Neuronal stem cell (in vitro differentiated cells): Measurements from ENCODE around the gene ACVR1C.

ENCODE experiments used
- DNase-seq: peaks from one replicate; pipeline ENCODE4 v3.0.0-alpha.2; 2013; ENCODE audit warnings: low spot score
- H2AFZ ChIP-seq: one replicate; pipeline ENCODE4 v1.6.1; 2013; ENCODE audit warnings: mild to moderate bottlenecking, low read length, inconsistent platforms
- H2AK5ac ChIP-seq: 2 replicates; pipeline ENCODE4 v1.6.1; 2013; ENCODE audit warnings: low read depth, mild to moderate bottlenecking, inconsistent platforms, low read length, moderate library complexity, mixed read lengths
- H2BK120ac ChIP-seq: 2 replicates; pipeline ENCODE4 v1.6.1; 2013; ENCODE audit warnings: low read depth, mild to moderate bottlenecking, inconsistent platforms, low read length, moderate library complexity, mixed read lengths
- H2BK12ac ChIP-seq: one replicate; pipeline ENCODE4 v1.6.1; 2013; ENCODE audit warnings: low read length, inconsistent platforms
- H2BK15ac ChIP-seq: 2 replicates; pipeline ENCODE4 v1.6.1; 2013; ENCODE audit warnings: mild to moderate bottlenecking, low read length, inconsistent platforms, mixed read lengths
- H2BK5ac ChIP-seq: one replicate; pipeline ENCODE4 v1.6.1; 2013; ENCODE audit warnings: inconsistent platforms, mild to moderate bottlenecking, low read length, moderate library complexity
- H3K14ac ChIP-seq: one replicate; pipeline ENCODE4 v1.6.1; 2013; ENCODE audit warnings: low read length, inconsistent platforms
- H3K18ac ChIP-seq: 2 replicates; pipeline ENCODE4 v1.6.1; 2013; ENCODE audit warnings: low read length, inconsistent platforms
- H3K23ac ChIP-seq: 2 replicates; pipeline ENCODE4 v1.6.1; 2013; ENCODE audit warnings: low read depth, mild to moderate bottlenecking, mixed read lengths, low read length, inconsistent platforms; ENCODE audit not compliant: poor library complexity
- H3K27ac ChIP-seq: replicated peaks from 3 replicates; pipeline ENCODE4 v1.5.1; 2013; ENCODE audit warnings: low read length, inconsistent platforms
- H3K27me3 ChIP-seq, 3 experiments: 2 replicates each; pipeline ENCODE4 v1.6.1; 2013; ENCODE audit warnings: low read length in 3 of 3, mild to moderate bottlenecking in 2 of 3, inconsistent platforms in 1 of 3, low read depth in 1 of 3, mixed read lengths in 1 of 3, moderate library complexity in 1 of 3; ENCODE audit not compliant: control insufficient read depth in 3 of 3, insufficient read depth in 3 of 3
- H3K36me3 ChIP-seq, 2 donors: replicated peaks in 1 of 2; 2 replicates each; pipeline ENCODE4 v1.6.1; 2013; ENCODE audit warnings: low read length in 2 of 2; ENCODE audit not compliant: control insufficient read depth in 2 of 2, insufficient read depth in 2 of 2
- H3K4ac ChIP-seq: 2 replicates; pipeline ENCODE4 v1.6.1; 2013; ENCODE audit warnings: inconsistent platforms, mild to moderate bottlenecking, low read length, moderate library complexity
- H3K4me1 ChIP-seq, 2 donors: 1 replicate in 1 of 2; 2 replicates in 1 of 2; pipeline ENCODE4 v1.6.1; 2013; ENCODE audit warnings: low read length in 2 of 2, low read depth in 1 of 2; ENCODE audit not compliant: control insufficient read depth in 2 of 2, insufficient read depth in 1 of 2
- H3K4me2 ChIP-seq: one replicate; pipeline ENCODE4 v1.6.1; 2013; ENCODE audit warnings: mild to moderate bottlenecking, low read length, inconsistent platforms; ENCODE audit not compliant: insufficient read depth, poor library complexity, severe bottlenecking
- H3K4me3 ChIP-seq, 2 donors: 2 replicates each; pipeline ENCODE4 v1.5.1; 2013; ENCODE audit warnings: low read length in 2 of 2, mild to moderate bottlenecking in 2 of 2, inconsistent platforms in 1 of 2, moderate library complexity in 1 of 2
- H3K79me1 ChIP-seq: one replicate; pipeline ENCODE4 v1.6.1; 2013; ENCODE audit warnings: low read depth, mild to moderate bottlenecking, inconsistent platforms, low read length, moderate library complexity
- H3K9ac ChIP-seq: one replicate; pipeline ENCODE4 v1.6.1; 2013; ENCODE audit warnings: mild to moderate bottlenecking, low read depth, low read length, inconsistent platforms; ENCODE audit not compliant: poor library complexity
- H3K9me3 ChIP-seq, 2 donors: replicated peaks in 1 of 2; 2 replicates each; pipeline versions ENCODE3 to v1.6.1; 2013; ENCODE audit warnings: low read length in 2 of 2, mild to moderate bottlenecking in 2 of 2, inconsistent platforms in 1 of 2, low read depth in 1 of 2, mixed read lengths in 1 of 2, moderate library complexity in 1 of 2; ENCODE audit not compliant: control insufficient read depth in 2 of 2, insufficient read depth in 1 of 2
- H4K8ac ChIP-seq: one replicate; pipeline ENCODE4 v1.6.1; 2013; ENCODE audit warnings: low read depth, mild to moderate bottlenecking, inconsistent platforms, low read length, moderate library complexity
- H4K91ac ChIP-seq: one replicate; pipeline ENCODE4 v1.6.1; 2013; ENCODE audit warnings: low read length, low read depth, mild to moderate bottlenecking, inconsistent platforms; ENCODE audit not compliant: poor library complexity
- WGBS, 2 donors: extraction: QIAGEN DNeasy Blood & Tissue Kit; methylation state at CpG; one replicate each; pipeline ENCODE4 v1.1.7; 2013; ENCODE audit warnings: missing lambda C conversion rate in 2 of 2, mixed read lengths in 1 of 2; ENCODE audit not compliant: insufficient read length in 2 of 2, insufficient replicate concordance in 1 of 2; ENCODE audit errors: extremely low coverage in 2 of 2; 5-methylcytosine and 5-hydroxymethylcytosine counted together

Gene ACVR1C

GRCh38 chr2:157538064-157538463, 90.6 kb downstream of the ACVR1C start:
- Histone ChIP-seq H3K14ac (no peak overlapping the region), H2BK12ac (no peak overlapping the region)

GRCh38 chr2:157536815-157537214, 91.8 kb downstream of the ACVR1C start:
- Histone ChIP-seq H3K4me1 (no peaks in the 10 kb centered on the region), H3K9me3 (no peaks in the 10 kb centered on the region), H3K4me2 (no peak overlapping the region), H3K4ac (no peak overlapping the region), H3K18ac (no peak overlapping the region), H3K27me3 (no peaks in the 10 kb centered on the region), H2BK12ac (no peak overlapping the region), H3K14ac (no peak overlapping the region), H4K8ac (no peak overlapping the region), H2BK15ac (no peak overlapping the region), H2BK5ac (no peak overlapping the region), H2BK120ac (no peak overlapping the region), H3K23ac (no peak overlapping the region), H3K27ac (no peak overlapping the region), H3K79me1 (no peaks in the 10 kb centered on the region), H2AK5ac (no peak overlapping the region), H3K36me3 (no peaks in the 10 kb centered on the region), H2AFZ (no peak overlapping the region), H4K91ac (no peak overlapping the region), H3K4me3 (no peak overlapping the region), H3K9ac (no peak overlapping the region)
- no peak for DNase-seq
- WGBS, 2 donors, result no CpG with 5 or more reads among the region's 1 CpG

More at GRCh38 chr2:157538064-157538463, 90.6 kb downstream of the ACVR1C start:
- Histone ChIP-seq H3K9ac (no peak overlapping the region), H4K91ac (no peak overlapping the region), H2BK15ac (no peak overlapping the region), H2AFZ (no peak overlapping the region), H4K8ac (no peak overlapping the region), H3K4me3 (no peak overlapping the region), H3K36me3 (no peaks in the 10 kb centered on the region), H3K23ac (no peak overlapping the region), H3K4me1 (no peaks in the 10 kb centered on the region), H3K27ac (no peak overlapping the region), H3K4me2 (no peak overlapping the region), H3K18ac (no peak overlapping the region), H2AK5ac (no peak overlapping the region), H3K79me1 (no peaks in the 10 kb centered on the region), H3K4ac (no peak overlapping the region), H2BK5ac (no peak overlapping the region), H2BK120ac (no peak overlapping the region), H3K9me3 (no peaks in the 10 kb centered on the region), H3K27me3 (no peaks in the 10 kb centered on the region)
- WGBS, 2 donors, result no CpG with 5 or more reads among the region's 1 CpG
- DNase-seq, result no peak

DNA sequence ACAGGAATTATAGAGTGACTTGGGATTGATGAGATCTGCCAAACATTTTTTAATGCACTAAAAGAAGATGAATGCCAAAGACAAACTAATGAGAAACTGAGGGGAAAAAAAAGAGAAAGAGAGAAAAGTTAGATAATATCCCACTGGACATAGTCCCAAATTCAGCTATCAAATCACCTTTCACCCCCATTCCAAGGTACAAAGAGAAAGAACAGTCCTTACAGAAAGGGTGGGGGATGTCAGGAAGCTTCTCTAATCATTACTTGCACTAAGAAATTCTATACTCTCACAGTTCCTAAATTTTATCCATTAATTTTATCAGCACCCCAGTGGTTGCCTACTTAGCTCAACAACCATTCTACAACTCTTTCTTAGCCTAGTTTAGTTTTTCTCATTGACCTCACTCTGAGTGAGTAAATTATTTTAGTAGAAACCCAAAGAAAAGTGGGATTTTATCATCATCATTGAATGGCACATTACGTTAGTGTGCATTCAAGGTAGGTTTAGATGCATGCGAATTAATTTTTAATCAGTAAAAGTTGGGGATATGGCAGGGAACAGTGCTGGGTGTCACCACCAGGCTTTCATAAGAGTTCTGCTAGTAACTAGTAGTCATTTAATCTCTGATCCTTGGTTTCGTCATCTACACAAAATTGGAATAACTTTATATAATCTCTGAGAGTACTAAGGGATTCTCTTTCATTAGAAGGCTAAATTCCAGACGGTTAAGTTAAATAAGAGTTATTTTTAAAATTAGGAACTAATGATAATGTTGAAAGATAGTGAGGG, 99.5 kb downstream of the ACVR1C start:
- 100% methylated on average over 1 of the region's 4 CpGs; no CpG with 5 or more reads in 1 of the 2 donors for WGBS, 2 donors
- no peaks in the 10 kb centered on the region for H3K36me3 ChIP-seq
- H3K14ac ChIP-seq, result no peak overlapping the region
- no peak overlapping the region for H3K4ac ChIP-seq
- H2AK5ac ChIP-seq, result no peak overlapping the region
- no peak overlapping the region for H2BK120ac ChIP-seq
- H2BK5ac ChIP-seq, result no peak overlapping the region
- H3K9me3 ChIP-seq, result no peaks in the 10 kb centered on the region
- H3K18ac ChIP-seq, result no peak overlapping the region
- H3K79me1 ChIP-seq, result no peaks in the 10 kb centered on the region
- no peak overlapping the region for H3K9ac ChIP-seq
- H4K91ac ChIP-seq, result no peak overlapping the region
- H2BK15ac ChIP-seq, result no peak overlapping the region
- H2AFZ ChIP-seq, result no peak overlapping the region
- H3K4me1 ChIP-seq, result peaks cover 0 to 2% of the 10 kb centered on the region in 2 donors
- H4K8ac ChIP-seq, result no peak overlapping the region
- no peak overlapping the region for H2BK12ac ChIP-seq
- no peak overlapping the region for H3K4me2 ChIP-seq
- no peak overlapping the region for H3K4me3 ChIP-seq
- no peak for DNase-seq
- H3K23ac ChIP-seq, result no peak overlapping the region
- no peaks in the 10 kb centered on the region for H3K27me3 ChIP-seq
- no peak overlapping the region for H3K27ac ChIP-seq

DNA sequence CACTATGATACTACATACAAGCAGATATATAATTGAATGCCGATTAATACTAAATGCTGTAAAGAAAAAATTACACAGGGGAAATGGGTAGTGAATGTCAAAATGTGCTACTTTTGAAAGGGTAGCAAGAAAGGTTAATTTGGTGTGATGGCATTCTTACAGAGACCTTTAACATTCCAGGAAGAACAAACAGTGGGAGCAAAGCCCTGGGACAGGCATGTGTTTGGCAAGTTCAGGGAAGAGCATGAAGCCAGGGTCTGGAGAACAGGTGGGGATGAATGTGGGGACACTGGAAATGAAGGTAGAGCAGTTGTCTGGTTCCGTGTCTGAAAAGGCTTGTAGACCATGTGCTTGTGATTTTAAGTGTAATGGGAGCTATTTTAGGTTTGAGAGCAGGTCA, 102.6 kb downstream of the ACVR1C start:
- H3K4me1 ChIP-seq, result peaks cover 0 to 2% of the 10 kb centered on the region in 2 donors
- DNase-seq, result no peak
- no peak overlapping the region for H3K4me3 ChIP-seq
- WGBS, 2 donors, result no CpG with 5 or more reads among the region's 2 CpGs
- H3K14ac ChIP-seq, result no peak overlapping the region
- no peak overlapping the region for H2AK5ac ChIP-seq
- no peaks in the 10 kb centered on the region for H3K27me3 ChIP-seq
- H3K9me3 ChIP-seq, result no peaks in the 10 kb centered on the region
- no peak overlapping the region for H3K9ac ChIP-seq
- H2AFZ ChIP-seq, result no peak overlapping the region
- H3K4ac ChIP-seq, result no peak overlapping the region
- H3K18ac ChIP-seq, result no peak overlapping the region
- no peak overlapping the region for H4K8ac ChIP-seq
- H2BK120ac ChIP-seq, result no peak overlapping the region
- no peak overlapping the region for H3K23ac ChIP-seq
- H3K27ac ChIP-seq, result no peak overlapping the region
- no peak overlapping the region for H2BK5ac ChIP-seq
- no peaks in the 10 kb centered on the region for H3K36me3 ChIP-seq
- no peak overlapping the region for H3K4me2 ChIP-seq
- H2BK12ac ChIP-seq, result no peak overlapping the region
- H3K79me1 ChIP-seq, result no peaks in the 10 kb centered on the region
- H4K91ac ChIP-seq, result no peak overlapping the region
- no peak overlapping the region for H2BK15ac ChIP-seq
